ENCODE measurements around the gene ART4. TPM values are rescaled to one million over a fixed set of nuclear protein-coding genes. Genes with fewer than 3 reads are reported as not detected.

Gene ART4
- total RNA-seq, 1 experiment from 2014 or later = 0.57 TPM

GRCh38 chr12:14886271-14886670, 42.9 kb upstream of the ART4 start:
- Mint-ChIP-seq H3K4me3 (ENCODE audit: unreplicated experiment) (no peak overlapping the region), H3K4me1 (ENCODE audit: low read depth, unreplicated experiment) (no peaks in the 10 kb centered on the region), H3K36me3 (ENCODE audit: insufficient read depth, unreplicated experiment) (no peaks in the 10 kb centered on the region), H3K27ac (ENCODE audit: unreplicated experiment) (no peak overlapping the region), H3K27me3 (ENCODE audit: insufficient read depth, unreplicated experiment) (peaks cover 16% of the 10 kb centered on the region), H3K9me3 (ENCODE audit: unreplicated experiment) (no peaks in the 10 kb centered on the region)
- no peaks in the 10 kb centered on the region for H3K36me3 ChIP-seq (ENCODE audit: control insufficient read depth, insufficient read depth, low read length)
- no peaks in the 10 kb centered on the region for H3K4me1 ChIP-seq
- TF ChIP-seq CTCF (IDR thresholded peaks at IDR 0.05; ENCODE audit: insufficient read depth in 1 of 2, low read depth in 1 of 2, low read length in 1 of 2, severe bottlenecking in 1 of 2, unreplicated experiment in 1 of 2) = no peak
- H3K4me3 ChIP-seq (ENCODE audit: low read depth, low read length) = no peak overlapping the region
- ChIA-PET POLR2A (no interaction called here), CTCF (no interaction called here)
- no peaks in the 10 kb centered on the region for H3K27me3 ChIP-seq (replicated peaks; ENCODE audit: control insufficient read depth, insufficient read depth, low read length)
- H3K9me3 ChIP-seq = no peaks in the 10 kb centered on the region
- BruUV-seq (replicated peaks) = no TSS peak
- DNase-seq = no peak
- intact Hi-C loops (cut with micrococcal nuclease; ENCODE audit: unreplicated experiment) = no loop called here

- H3K36me3 Mint-ChIP-seq (ENCODE audit: insufficient read depth, unreplicated experiment) = no peaks in the 10 kb centered on the region
- BruUV-seq (replicated peaks) = no TSS peak
- no peak within 1 kb of the TSS for H3K4me3 ChIP-seq (ENCODE audit: low read depth, low read length)
- no peaks in the 10 kb centered on the region for H3K36me3 ChIP-seq (ENCODE audit: control insufficient read depth, insufficient read depth, low read length)
- H3K4me1 ChIP-seq = no peaks in the 10 kb centered on the region
- DNase-seq = no peak
- TF ChIP-seq CTCF (IDR thresholded peaks at IDR 0.05; ENCODE audit: insufficient read depth in 1 of 2, low read depth in 1 of 2, low read length in 1 of 2, severe bottlenecking in 1 of 2, unreplicated experiment in 1 of 2) = no peak
- H3K9me3 ChIP-seq = no peaks in the 10 kb centered on the region
- no peaks in the 10 kb centered on the region for H3K4me1 Mint-ChIP-seq (ENCODE audit: low read depth, unreplicated experiment)
- H3K27me3 Mint-ChIP-seq (ENCODE audit: insufficient read depth, unreplicated experiment) = peaks cover 16% of the 10 kb centered on the region
- intact Hi-C loops (cut with micrococcal nuclease; ENCODE audit: unreplicated experiment) = no loop called here
- H3K4me3 Mint-ChIP-seq (ENCODE audit: unreplicated experiment) = no peak within 1 kb of the TSS
- no peaks in the 10 kb centered on the region for H3K9me3 Mint-ChIP-seq (ENCODE audit: unreplicated experiment)
- ChIA-PET POLR2A (no interaction called here), CTCF (no interaction called here)
- H3K27ac Mint-ChIP-seq (ENCODE audit: unreplicated experiment) = no peak within 1 kb of the TSS
- no peaks in the 10 kb centered on the region for H3K27me3 ChIP-seq (replicated peaks; ENCODE audit: control insufficient read depth, insufficient read depth, low read length)
These were observed 42.4 kb upstream of the ART4 start, which contains the start of gene MGP for GRCh38 chr12:14885718-14886221. Gene MGP, minus strand, starts transcription at chr12:14885854. Its CDS starts 63 bp downstream, at chr12:14885791.

GRCh38 chr12:14884458-14884878, 41.1 kb upstream of the ART4 start:
- CTCF ChIA-PET = no interaction called here
- Mint-ChIP-seq H3K27me3 (ENCODE audit: insufficient read depth, unreplicated experiment) (peaks cover 19% of the 10 kb centered on the region), H3K27ac (ENCODE audit: unreplicated experiment) (no peak overlapping the region), H3K4me3 (ENCODE audit: unreplicated experiment) (no peak overlapping the region), H3K9me3 (ENCODE audit: unreplicated experiment) (no peaks in the 10 kb centered on the region), H3K4me1 (ENCODE audit: low read depth, unreplicated experiment) (no peaks in the 10 kb centered on the region), H3K36me3 (ENCODE audit: insufficient read depth, unreplicated experiment) (no peaks in the 10 kb centered on the region)
- no peak for TF ChIP-seq CTCF (IDR thresholded peaks at IDR 0.05; ENCODE audit: insufficient read depth in 1 of 2, low read depth in 1 of 2, low read length in 1 of 2, severe bottlenecking in 1 of 2, unreplicated experiment in 1 of 2)
- POLR2A ChIA-PET = no interaction called here
- Histone ChIP-seq H3K4me3 (ENCODE audit: low read depth, low read length) (no peak overlapping the region), H3K4me1 (no peaks in the 10 kb centered on the region), H3K27me3 (replicated peaks; ENCODE audit: control insufficient read depth, insufficient read depth, low read length) (no peaks in the 10 kb centered on the region), H3K36me3 (ENCODE audit: control insufficient read depth, insufficient read depth, low read length) (no peaks in the 10 kb centered on the region), H3K9me3 (no peaks in the 10 kb centered on the region)
- no peak for DNase-seq
- intact Hi-C loops (cut with micrococcal nuclease; ENCODE audit: unreplicated experiment) = no loop called here
- BruUV-seq (replicated peaks) = no TSS peak

Measured in Caco-2 (cell line).